ENCODE data around the gene ZNF335.

DNA sequence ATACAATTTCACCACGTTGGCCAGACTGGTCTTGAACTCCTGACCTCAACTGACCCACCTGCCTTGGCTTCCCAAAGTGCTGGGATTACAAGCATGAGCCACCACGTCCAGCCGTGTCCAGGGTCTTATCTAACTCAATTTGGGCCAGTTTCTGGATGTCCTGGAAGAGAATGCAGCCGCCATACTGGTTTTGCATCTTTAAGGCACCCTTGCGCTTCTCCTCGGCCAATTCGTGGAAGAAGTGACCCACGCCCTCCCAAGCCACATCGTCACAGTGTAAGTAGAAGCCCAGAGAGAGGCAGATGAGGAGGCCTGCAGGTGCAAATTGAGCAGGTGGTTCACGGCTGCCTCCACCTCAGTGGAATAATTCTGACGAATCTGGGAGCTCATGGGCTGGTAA lies 3.7 kb upstream of the ZNF335 start:
- TF ChIP-seq ZNF274 (IDR thresholded peaks at IDR 0.05; ENCODE audit: low read depth, low read length) (no peak), YY1 (IDR thresholded peaks at IDR 0.05; ENCODE audit: insufficient read depth, insufficient read length) (no peak)
